Suprapubic skin (tissue), 4 donors: Measurements from ENCODE around the gene ACOT11. TPM values are rescaled to one million over a fixed set of nuclear protein-coding genes. Genes with fewer than 3 reads are reported as not detected.
A peak's percentile ranks its signal among the peaks of the same experiment; 100 is the strongest.
"Not testable (repeated sequence)": the region's sequence is repeated elsewhere in the genome, so short reads cannot be mapped to it uniquely, and the experiment has no call there.

Experiments used
- DNase-seq, 2 donors: peaks; one replicate each; pipeline ENCODE4 v3.0.0-alpha.2; 2019; ENCODE audit warnings: low spot score in 2 of 2
- H3K27ac ChIP-seq: fragments of 200-600 bp; sonication (generic); one replicate; pipeline ENCODE4 v1.5.1; 2019
- H3K27me3 ChIP-seq: fragments of 200-600 bp; sonication (generic); one replicate; pipeline ENCODE4 v1.5.1; 2019
- H3K36me3 ChIP-seq: fragments of 200-600 bp; sonication (generic); one replicate; pipeline ENCODE4 v1.5.1; 2019
- H3K4me1 ChIP-seq: fragments of 200-600 bp; sonication (generic); one replicate; pipeline ENCODE4 v1.5.1; 2019
- H3K4me3 ChIP-seq: fragments of 200-600 bp; sonication (generic); one replicate; pipeline ENCODE4 v1.5.1; 2019; ENCODE audit warnings: mild to moderate bottlenecking
- H3K9me3 ChIP-seq: fragments of 200-600 bp; sonication (generic); one replicate; pipeline ENCODE4 v1.5.1; 2019
- EP300 ChIP-seq: sonication (generic); formaldehyde crosslinking; IDR thresholded peaks from one replicate; pipeline ENCODE4 v1.6.1; 2017; ENCODE audit warnings: antibody characterized with exemption
- POLR2A ChIP-seq, 2 donors: fragments of 450-650 bp; IDR thresholded peaks; one replicate each; pipeline ENCODE4 v1.6.1; 2017; ENCODE audit warnings: antibody characterized with exemption in 2 of 2, mild to moderate bottlenecking in 2 of 2, moderate library complexity in 2 of 2
- POLR2AphosphoS5 ChIP-seq, 3 donors: sonication (generic); formaldehyde crosslinking; IDR thresholded peaks; one replicate each; pipeline ENCODE4 v1.6.1; 2017; ENCODE audit warnings: antibody characterized with exemption in 3 of 3
- WGBS: methylation state at CpG from one replicate; pipeline ENCODE4 v1.1.5; 2018; 5-methylcytosine and 5-hydroxymethylcytosine counted together
- total RNA-seq, 4 donors: library from RNA; depleted of rRNA; stranded (reverse); fragments of >200 nt; gene quantifications; one replicate each; pipeline ENCODE4 v1.1.0, GENCODE V29; 2016
- TF ChIP-seq, protein P1 (sequence below), 2 donors: fragments of 200-600 bp in 1 of 2; fragments of 450-650 bp in 1 of 2; sonication (generic) in 1 of 2; IDR thresholded peaks; one replicate each; pipeline ENCODE4 v1.5.1; 2016 to 2019; ENCODE audit warnings: antibody characterized with exemption in 2 of 2, mild to moderate bottlenecking in 1 of 2, moderate library complexity in 1 of 2

The ACOT11 gene
- total RNA-seq, 4 donors from 2014 or later, result 4.7 to 8.5 (median 6.9) TPM

GRCh38 chr1:54516249-54516920, 31.6 kb upstream of the ACOT11 start:
- WGBS, result 79% methylated on average over 4 of the region's 4 CpGs
- TF ChIP-seq, protein P1, sequence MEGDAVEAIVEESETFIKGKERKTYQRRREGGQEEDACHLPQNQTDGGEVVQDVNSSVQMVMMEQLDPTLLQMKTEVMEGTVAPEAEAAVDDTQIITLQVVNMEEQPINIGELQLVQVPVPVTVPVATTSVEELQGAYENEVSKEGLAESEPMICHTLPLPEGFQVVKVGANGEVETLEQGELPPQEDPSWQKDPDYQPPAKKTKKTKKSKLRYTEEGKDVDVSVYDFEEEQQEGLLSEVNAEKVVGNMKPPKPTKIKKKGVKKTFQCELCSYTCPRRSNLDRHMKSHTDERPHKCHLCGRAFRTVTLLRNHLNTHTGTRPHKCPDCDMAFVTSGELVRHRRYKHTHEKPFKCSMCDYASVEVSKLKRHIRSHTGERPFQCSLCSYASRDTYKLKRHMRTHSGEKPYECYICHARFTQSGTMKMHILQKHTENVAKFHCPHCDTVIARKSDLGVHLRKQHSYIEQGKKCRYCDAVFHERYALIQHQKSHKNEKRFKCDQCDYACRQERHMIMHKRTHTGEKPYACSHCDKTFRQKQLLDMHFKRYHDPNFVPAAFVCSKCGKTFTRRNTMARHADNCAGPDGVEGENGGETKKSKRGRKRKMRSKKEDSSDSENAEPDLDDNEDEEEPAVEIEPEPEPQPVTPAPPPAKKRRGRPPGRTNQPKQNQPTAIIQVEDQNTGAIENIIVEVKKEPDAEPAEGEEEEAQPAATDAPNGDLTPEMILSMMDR (IDR thresholded peaks at IDR 0.05), result no peak
- no peak for TF ChIP-seq POLR2AphosphoS5 (IDR thresholded peaks at IDR 0.05)
- TF ChIP-seq POLR2A (IDR thresholded peaks at IDR 0.05), result no peak
- Histone ChIP-seq H3K36me3 (no peaks in the 10 kb centered on the region), H3K27me3 (peaks cover 7% of the 10 kb centered on the region), H3K27ac (no peak overlapping the region), H3K4me1 (no peaks in the 10 kb centered on the region), H3K4me3 (no peak overlapping the region), H3K9me3 (no peaks in the 10 kb centered on the region)
- no peak for DNase-seq

DNA sequence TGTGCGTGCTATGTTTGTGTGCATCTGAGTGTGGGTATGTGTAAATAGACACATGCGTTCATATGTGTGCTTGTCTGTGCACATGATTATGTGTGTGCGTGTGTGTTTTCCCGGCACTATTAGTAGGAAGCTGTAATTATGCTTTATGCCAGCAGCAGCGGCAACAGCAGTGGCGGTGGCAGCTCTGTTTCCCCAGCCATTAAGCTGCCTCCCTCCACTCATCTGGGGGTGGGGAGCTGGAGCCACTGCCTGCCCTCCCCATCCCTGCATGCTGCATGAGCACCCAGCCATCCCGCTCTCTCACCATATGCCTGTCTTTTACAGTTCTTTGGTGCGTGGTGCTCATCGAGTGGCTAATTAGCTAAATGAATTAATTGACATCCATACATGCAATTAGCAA, 30.5 kb upstream of the ACOT11 start:
- H3K27ac ChIP-seq, result no peak overlapping the region
- no peak overlapping the region for H3K4me3 ChIP-seq
- peaks cover 7% of the 10 kb centered on the region for H3K27me3 ChIP-seq
- no peaks in the 10 kb centered on the region for H3K36me3 ChIP-seq
- no peak for DNase-seq
- TF ChIP-seq EP300 (no peak), POLR2A (IDR thresholded peaks at IDR 0.05) (no peak), POLR2AphosphoS5 (IDR thresholded peaks at IDR 0.05) (no peak)
- TF ChIP-seq, protein P1 (IDR thresholded peaks at IDR 0.05), result no peak
- 83% methylated on average over 9 of the region's 9 CpGs for WGBS
- no peaks in the 10 kb centered on the region for H3K9me3 ChIP-seq
- no peaks in the 10 kb centered on the region for H3K4me1 ChIP-seq

DNA sequence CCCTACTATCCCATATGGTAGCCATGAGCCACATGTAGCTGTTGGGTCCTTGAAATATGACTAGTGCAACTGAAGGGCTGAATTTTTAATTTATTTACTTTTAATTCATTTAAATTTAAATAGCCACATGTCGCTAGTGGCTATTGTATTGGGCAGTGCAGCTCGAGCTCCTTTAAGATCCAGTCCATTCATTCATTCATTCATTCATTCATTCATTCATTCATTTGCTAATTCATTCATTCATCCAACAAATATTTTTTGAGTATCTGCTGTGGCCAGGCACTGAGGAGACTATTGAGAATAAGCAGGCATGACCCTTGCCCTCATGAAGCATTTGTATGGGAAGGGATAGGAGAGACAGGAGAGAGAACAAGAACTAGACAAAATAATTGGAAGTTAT, 29.5 kb upstream of the ACOT11 start:
- DNase-seq, result no peak
- Histone ChIP-seq H3K27ac (no peak overlapping the region), H3K9me3 (no peaks in the 10 kb centered on the region), H3K27me3 (peaks cover 7% of the 10 kb centered on the region), H3K4me3 (no peak overlapping the region), H3K4me1 (no peaks in the 10 kb centered on the region), H3K36me3 (no peaks in the 10 kb centered on the region)
- TF ChIP-seq POLR2A (IDR thresholded peaks at IDR 0.05) (no peak), POLR2AphosphoS5 (IDR thresholded peaks at IDR 0.05) (no peak), EP300 (no peak)
- TF ChIP-seq, protein P1 (IDR thresholded peaks at IDR 0.05), result no peak
- 92% methylated on average over 2 of the region's 2 CpGs for WGBS

DNA sequence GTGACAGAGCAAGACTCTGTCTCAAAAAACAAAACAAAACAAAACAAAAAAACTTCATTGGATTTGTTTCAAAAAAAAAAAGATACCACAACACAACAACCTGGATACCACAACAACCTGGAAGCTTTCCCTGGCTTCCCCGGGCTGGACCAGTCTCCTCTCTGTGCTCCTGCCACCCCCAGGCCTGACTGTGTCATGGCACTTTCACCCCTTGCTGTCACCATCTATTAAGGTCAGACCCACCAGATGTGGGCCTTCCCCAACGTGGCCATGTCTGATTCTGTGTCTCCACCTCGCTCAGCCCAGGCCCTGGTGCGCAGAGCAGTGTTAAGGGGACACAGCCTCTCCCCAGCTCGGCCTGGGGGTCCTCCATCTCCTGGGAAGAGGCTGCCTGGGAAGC, 28.3 kb upstream of the ACOT11 start:
- H3K27me3 ChIP-seq, result peaks cover 7% of the 10 kb centered on the region
- no peaks in the 10 kb centered on the region for H3K36me3 ChIP-seq
- no peaks in the 10 kb centered on the region for H3K4me1 ChIP-seq
- no peak for DNase-seq
- H3K4me3 ChIP-seq, result no peak overlapping the region
- no peak overlapping the region for H3K27ac ChIP-seq
- TF ChIP-seq, protein P1 (IDR thresholded peaks at IDR 0.05), result peak in 1 of 2 donors; percentile 7
- TF ChIP-seq POLR2AphosphoS5 (IDR thresholded peaks at IDR 0.05), result no peak
- no peak for TF ChIP-seq EP300
- no peak for TF ChIP-seq POLR2A (IDR thresholded peaks at IDR 0.05)
- H3K9me3 ChIP-seq, result no peaks in the 10 kb centered on the region
- 70% methylated on average over 3 of the region's 5 CpGs for WGBS

DNA sequence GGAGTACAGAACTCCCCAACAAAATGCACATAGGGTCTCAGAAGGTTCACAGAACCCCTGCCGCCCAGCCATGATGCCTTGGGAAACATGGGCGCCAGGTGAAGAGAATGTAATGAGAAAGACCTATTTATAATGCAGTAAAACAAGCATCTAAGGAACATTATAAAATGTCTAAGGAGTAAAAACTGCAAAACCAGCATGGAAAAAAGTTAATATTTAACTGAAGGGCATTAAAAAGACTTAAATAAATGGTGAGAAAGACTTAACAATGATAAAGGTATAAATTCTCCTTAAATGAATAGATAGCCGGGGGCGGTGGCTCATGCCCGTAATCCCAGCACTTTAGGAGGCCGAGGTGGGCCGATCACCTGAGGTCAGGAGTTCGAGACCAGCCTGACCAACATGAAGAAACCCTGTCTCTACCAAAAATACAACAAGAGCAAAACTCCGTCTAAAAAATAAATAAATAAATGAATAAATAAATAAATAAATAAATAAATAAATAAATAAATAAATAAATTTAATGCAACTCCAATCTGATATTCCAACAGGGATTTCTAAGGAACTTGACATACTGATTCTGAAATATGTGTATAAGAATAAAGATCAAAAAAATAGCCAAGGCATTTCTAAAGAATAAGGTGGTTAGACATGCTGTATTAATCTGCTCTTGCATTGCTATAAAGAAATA, 27.3 kb upstream of the ACOT11 start:
- 95% methylated on average over 9 of the region's 9 CpGs for WGBS

DNA sequence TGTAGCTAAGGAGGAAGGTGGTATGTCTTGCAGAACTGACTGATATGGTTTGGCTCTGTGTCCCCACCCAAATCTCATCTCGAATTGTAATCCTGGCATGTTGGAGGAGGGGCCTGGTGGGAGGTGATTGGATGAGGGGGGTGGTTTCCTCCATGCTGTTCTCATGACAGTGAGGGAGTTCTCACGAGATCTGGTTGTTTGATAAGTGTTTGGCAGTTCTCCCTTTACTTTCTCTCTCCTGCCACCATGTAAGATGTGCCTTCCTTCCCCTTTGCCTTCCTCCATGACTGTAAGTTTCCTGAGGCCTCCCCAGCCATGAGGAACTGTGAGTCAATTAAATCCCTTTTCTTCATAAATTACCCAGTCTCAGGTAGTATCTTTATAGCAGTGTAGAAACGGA, 21.5 kb upstream of the ACOT11 start:
- not testable (repeated sequence) for H3K27me3 ChIP-seq, H3K4me3 ChIP-seq, H3K9me3 ChIP-seq, H3K36me3 ChIP-seq, H3K27ac ChIP-seq, H3K4me1 ChIP-seq, DNase-seq
- 76% methylated on average over 3 of the region's 3 CpGs for WGBS

More for the DNA sequence above, 27.3 kb upstream of the ACOT11 start:
- H3K9me3 ChIP-seq, result no peaks in the 10 kb centered on the region
- H3K27ac ChIP-seq, result no peak overlapping the region
- no peaks in the 10 kb centered on the region for H3K36me3 ChIP-seq
- peaks cover 7% of the 10 kb centered on the region for H3K27me3 ChIP-seq
- H3K4me3 ChIP-seq, result no peak overlapping the region
- no peak for DNase-seq
- no peak for TF ChIP-seq POLR2AphosphoS5 (IDR thresholded peaks at IDR 0.05)
- TF ChIP-seq EP300, result no peak
- no peak for TF ChIP-seq POLR2A (IDR thresholded peaks at IDR 0.05)
- TF ChIP-seq, protein P1 (IDR thresholded peaks at IDR 0.05), result no peak
- H3K4me1 ChIP-seq, result no peaks in the 10 kb centered on the region
